Dendritic cell treated with granulocyte-macrophage colony-stimulating factor and Interleukin-4, amounts not matched to agents 40 ng/mL and 50 ng/mL, for 4 days (primary cell): ENCODE data around the gene MRC2.
A peak's percentile ranks its signal among the peaks of the same experiment; 100 is the strongest.

Source experiments
- H3K27ac Mint-ChIP-seq: one replicate; pipeline ENCODE4 v1.8.0; 2022; ENCODE audit warnings: mild to moderate bottlenecking, mixed read lengths
- H3K27me3 Mint-ChIP-seq: one replicate; pipeline ENCODE4 v1.8.0; 2022; ENCODE audit warnings: mild to moderate bottlenecking, mixed read lengths
- H3K36me3 Mint-ChIP-seq: one replicate; pipeline ENCODE4 v1.8.0; 2022; ENCODE audit warnings: low read depth, mixed read lengths
- H3K4me1 Mint-ChIP-seq: one replicate; pipeline ENCODE4 v1.8.0; 2022; ENCODE audit warnings: low read depth, mixed read lengths
- H3K4me3 Mint-ChIP-seq: one replicate; pipeline ENCODE4 v1.8.0; 2022; ENCODE audit warnings: mild to moderate bottlenecking, moderate library complexity, mixed read lengths
- H3K9me3 Mint-ChIP-seq: one replicate; pipeline ENCODE4 v1.8.0; 2022; ENCODE audit warnings: mixed read lengths
- intact Hi-C: fragments of 100-400 bp; cut with micrococcal nuclease; formaldehyde crosslinking; loops from one replicate; pipeline ENCODE4 v1.15.0; 2022

Gene MRC2

GRCh38 chr17:62618647-62619416, 8.6 kb upstream of the MRC2 start:
- peaks cover 12% of the 10 kb centered on the region for H3K4me1 Mint-ChIP-seq
- no peak overlapping the region for H3K27ac Mint-ChIP-seq
- intact Hi-C loops = no loop called here
- no peak overlapping the region for H3K4me3 Mint-ChIP-seq
- no peaks in the 10 kb centered on the region for H3K9me3 Mint-ChIP-seq
- no peaks in the 10 kb centered on the region for H3K27me3 Mint-ChIP-seq
- H3K36me3 Mint-ChIP-seq = peaks cover 48% of the 10 kb centered on the region

- intact Hi-C loops = no loop called here
- H3K9me3 Mint-ChIP-seq = no peaks in the 10 kb centered on the region
- H3K4me3 Mint-ChIP-seq = no peak overlapping the region
- no peaks in the 10 kb centered on the region for H3K27me3 Mint-ChIP-seq
- H3K4me1 Mint-ChIP-seq = peaks cover 12% of the 10 kb centered on the region
- H3K27ac Mint-ChIP-seq = no peak overlapping the region
- peaks cover 40% of the 10 kb centered on the region for H3K36me3 Mint-ChIP-seq
Observed at GRCh38 chr17:62619417-62620155, 7.9 kb upstream of the MRC2 start.

GRCh38 chr17:62621223-62621622, 6.2 kb upstream of the MRC2 start:
- peaks cover 26% of the 10 kb centered on the region for H3K36me3 Mint-ChIP-seq
- no peak overlapping the region for H3K27ac Mint-ChIP-seq
- no peaks in the 10 kb centered on the region for H3K9me3 Mint-ChIP-seq
- peaks cover 4% of the 10 kb centered on the region for H3K27me3 Mint-ChIP-seq
- intact Hi-C loops = no loop called here
- H3K4me3 Mint-ChIP-seq = no peak overlapping the region
- peaks cover 28% of the 10 kb centered on the region for H3K4me1 Mint-ChIP-seq

- Mint-ChIP-seq H3K4me1 (peaks cover 53% of the 10 kb centered on the region), H3K9me3 (no peaks in the 10 kb centered on the region), H3K27ac (peak overlapping the region; percentile 43), H3K36me3 (peaks cover 4% of the 10 kb centered on the region), H3K27me3 (peaks cover 38% of the 10 kb centered on the region), H3K4me3 (no peak overlapping the region)
- intact Hi-C loops = no loop called here
Observed at GRCh38 chr17:62625184-62625869, 2.1 kb upstream of the MRC2 start.

GRCh38 chr17:62625870-62626200, 1.6 kb upstream of the MRC2 start:
- Mint-ChIP-seq H3K27ac (peak overlapping the region; percentile 43), H3K27me3 (peaks cover 43% of the 10 kb centered on the region)

GRCh38 chr17:62626719-62627218, 701 bp upstream of the MRC2 start:
- H3K27ac Mint-ChIP-seq = peak overlapping the region; percentile 56
- peaks cover 48% of the 10 kb centered on the region for H3K27me3 Mint-ChIP-seq
- H3K9me3 Mint-ChIP-seq = no peaks in the 10 kb centered on the region
- peaks cover 4% of the 10 kb centered on the region for H3K36me3 Mint-ChIP-seq
- peaks cover 56% of the 10 kb centered on the region for H3K4me1 Mint-ChIP-seq
- H3K4me3 Mint-ChIP-seq = peak overlapping the region; percentile 77
- intact Hi-C loops = no loop called here

More at GRCh38 chr17:62625870-62626200, 1.6 kb upstream of the MRC2 start:
- H3K4me1 Mint-ChIP-seq = peaks cover 57% of the 10 kb centered on the region
- intact Hi-C loops = no loop called here
- H3K9me3 Mint-ChIP-seq = no peaks in the 10 kb centered on the region
- peaks cover 4% of the 10 kb centered on the region for H3K36me3 Mint-ChIP-seq
- no peak overlapping the region for H3K4me3 Mint-ChIP-seq

- intact Hi-C loops = no loop called here
- H3K9me3 Mint-ChIP-seq = no peaks in the 10 kb centered on the region
- H3K36me3 Mint-ChIP-seq = peaks cover 4% of the 10 kb centered on the region
- peak overlapping the region; percentile 77 for H3K4me3 Mint-ChIP-seq
- H3K27me3 Mint-ChIP-seq = peaks cover 57% of the 10 kb centered on the region
- peak overlapping the region; percentile 56 for H3K27ac Mint-ChIP-seq
- H3K4me1 Mint-ChIP-seq = peaks cover 59% of the 10 kb centered on the region
Observed at GRCh38 chr17:62627904-62628633, 599 bp downstream of the MRC2 start.

- Mint-ChIP-seq H3K4me3 (peak overlapping the region; percentile 77), H3K36me3 (peaks cover 4% of the 10 kb centered on the region), H3K9me3 (no peaks in the 10 kb centered on the region), H3K27me3 (peaks cover 57% of the 10 kb centered on the region), H3K4me1 (peaks cover 59% of the 10 kb centered on the region), H3K27ac (no peak overlapping the region)
- intact Hi-C loops = no loop called here
Observed at GRCh38 chr17:62628831-62629555, 1.5 kb downstream of the MRC2 start.

GRCh38 chr17:62629556-62630364, 2.3 kb downstream of the MRC2 start:
- peaks cover 57% of the 10 kb centered on the region for H3K27me3 Mint-ChIP-seq

GRCh38 chr17:62630365-62631085, 3.1 kb downstream of the MRC2 start:
- intact Hi-C loops = no loop called here
- Mint-ChIP-seq H3K27ac (no peak overlapping the region), H3K9me3 (no peaks in the 10 kb centered on the region), H3K4me3 (no peak overlapping the region), H3K27me3 (peaks cover 57% of the 10 kb centered on the region), H3K4me1 (peaks cover 61% of the 10 kb centered on the region), H3K36me3 (peaks cover 4% of the 10 kb centered on the region)

More at GRCh38 chr17:62629556-62630364, 2.3 kb downstream of the MRC2 start:
- intact Hi-C loops = no loop called here
- H3K4me3 Mint-ChIP-seq = peak overlapping the region; percentile 24
- H3K4me1 Mint-ChIP-seq = peaks cover 61% of the 10 kb centered on the region
- H3K36me3 Mint-ChIP-seq = peaks cover 4% of the 10 kb centered on the region
- H3K9me3 Mint-ChIP-seq = no peaks in the 10 kb centered on the region
- H3K27ac Mint-ChIP-seq = no peak overlapping the region

- peaks cover 54% of the 10 kb centered on the region for H3K27me3 Mint-ChIP-seq
- no peak overlapping the region for H3K4me3 Mint-ChIP-seq
- peaks cover 4% of the 10 kb centered on the region for H3K36me3 Mint-ChIP-seq
- H3K9me3 Mint-ChIP-seq = no peaks in the 10 kb centered on the region
- intact Hi-C loops = no loop called here
- H3K4me1 Mint-ChIP-seq = peaks cover 53% of the 10 kb centered on the region
- H3K27ac Mint-ChIP-seq = no peak overlapping the region
Observed at GRCh38 chr17:62631086-62631935, 3.8 kb downstream of the MRC2 start.
